Measurements from ENCODE around the gene CD247. TPM values are rescaled to one million over a fixed set of nuclear protein-coding genes. Genes with fewer than 3 reads are reported as not detected.

The CD247 gene
- total RNA-seq, 4 donors from 2014 or later = 1.5 to 6.4 (median 3.4) TPM; not detected in 1

DNA sequence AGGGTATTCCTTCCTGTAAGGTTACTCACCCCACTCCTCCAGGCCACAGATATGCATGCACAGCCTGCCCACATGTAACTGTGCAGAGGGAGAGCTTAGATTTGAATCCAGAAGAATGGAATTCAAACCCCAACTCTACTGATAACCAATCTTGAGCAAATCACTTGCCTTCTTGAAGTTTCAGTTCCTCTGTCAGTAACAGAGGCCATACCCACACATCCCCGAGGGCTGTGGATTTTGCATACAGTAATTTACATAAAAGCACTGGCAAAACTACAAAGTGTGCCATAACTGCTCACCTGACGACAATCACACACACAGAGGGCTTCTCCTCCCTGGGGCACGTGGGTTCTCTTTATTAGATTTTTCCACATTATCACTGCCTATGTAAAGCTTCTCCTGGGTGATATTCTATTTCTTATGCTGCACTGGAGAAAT is 18.6 kb downstream of the CD247 start:
- no peak overlapping the region for H3K27ac ChIP-seq
- intact Hi-C loops (cut with DNase I; ENCODE audit: low total_unique reads) (no loop called here), in situ Hi-C loops (cut with MboI; ENCODE audit: low pct_ligation_motif_present in 1 of 4, low pct_unique_long_range_greater_than_20kb in 1 of 4, low sequenced_read_pairs in 3 of 4) (no loop called here)
- 58% methylated on average over 3 of the region's 3 CpGs; no CpG with 5 or more reads in 1 of the 2 donors for WGBS, 2 donors (ENCODE audit: low coverage in 1 of 2)
- H3K4me3 ChIP-seq = no peak overlapping the region
- no peaks in the 10 kb centered on the region for H3K27me3 ChIP-seq
- DNase-seq = peak; percentile 34
- H3K9me3 ChIP-seq = no peaks in the 10 kb centered on the region
- H3K36me3 ChIP-seq = no peaks in the 10 kb centered on the region
- TF ChIP-seq POLR2A (IDR thresholded peaks at IDR 0.05) = no peak
- no peak for TF ChIP-seq POLR2AphosphoS5 (IDR thresholded peaks at IDR 0.05)
- no peak for TF ChIP-seq CTCF (IDR thresholded peaks at IDR 0.05)
- no peak for TF ChIP-seq EP300 (IDR thresholded peaks at IDR 0.05; ENCODE audit: low read depth)
- no peaks in the 10 kb centered on the region for H3K4me1 ChIP-seq

GRCh38 chr1:167499106-167499505 is 19.2 kb downstream of the CD247 start:
- Histone ChIP-seq H3K4me1 (no peaks in the 10 kb centered on the region), H3K9me3 (no peaks in the 10 kb centered on the region), H3K36me3 (no peaks in the 10 kb centered on the region), H3K27me3 (no peaks in the 10 kb centered on the region), H3K4me3 (no peak overlapping the region), H3K27ac (no peak overlapping the region)
- intact Hi-C loops (cut with DNase I; ENCODE audit: low total_unique reads) = no loop called here
- in situ Hi-C loops (cut with MboI; ENCODE audit: low pct_ligation_motif_present in 1 of 4, low pct_unique_long_range_greater_than_20kb in 1 of 4, low sequenced_read_pairs in 3 of 4) = no loop called here
- 52 to 57% methylated on average over 1 to 4 of the region's 4 CpGs for WGBS, 2 donors (ENCODE audit: low coverage in 1 of 2)
- no peak for TF ChIP-seq POLR2A (IDR thresholded peaks at IDR 0.05)
- no peak for DNase-seq

GRCh38 chr1:167496797-167497619 is 21.3 kb downstream of the CD247 start:
- H3K4me1 ChIP-seq = no peaks in the 10 kb centered on the region
- H3K36me3 ChIP-seq = no peaks in the 10 kb centered on the region
- TF ChIP-seq POLR2A (IDR thresholded peaks at IDR 0.05) = no peak
- no peak for TF ChIP-seq CTCF (IDR thresholded peaks at IDR 0.05)
- TF ChIP-seq EP300 (IDR thresholded peaks at IDR 0.05; ENCODE audit: low read depth) = no peak
- TF ChIP-seq POLR2AphosphoS5 (IDR thresholded peaks at IDR 0.05) = no peak
- H3K4me3 ChIP-seq = no peak overlapping the region
- DNase-seq = no peak
- intact Hi-C loops (cut with DNase I; ENCODE audit: low total_unique reads) = no loop called here
- H3K27me3 ChIP-seq = peaks cover 10% of the 10 kb centered on the region
- 84 to 85% methylated on average over 6 to 11 of the region's 11 CpGs for WGBS, 2 donors (ENCODE audit: low coverage in 1 of 2)
- no peak overlapping the region for H3K27ac ChIP-seq
- in situ Hi-C loops (cut with MboI; ENCODE audit: low pct_ligation_motif_present in 1 of 4, low pct_unique_long_range_greater_than_20kb in 1 of 4, low sequenced_read_pairs in 3 of 4) = no loop called here
- H3K9me3 ChIP-seq = no peaks in the 10 kb centered on the region

GRCh38 chr1:167493372-167493771 is 25.0 kb downstream of the CD247 start:
- Histone ChIP-seq H3K4me3 (no peak overlapping the region), H3K27ac (no peak overlapping the region), H3K9me3 (no peaks in the 10 kb centered on the region), H3K4me1 (no peaks in the 10 kb centered on the region), H3K36me3 (no peaks in the 10 kb centered on the region), H3K27me3 (peaks cover 10% of the 10 kb centered on the region)
- WGBS, 2 donors (ENCODE audit: low coverage in 1 of 2) = 82% methylated on average over 2 of the region's 2 CpGs; no CpG with 5 or more reads in 1 of the 2 donors
- intact Hi-C loops (cut with DNase I; ENCODE audit: low total_unique reads) (no loop called here), in situ Hi-C loops (cut with MboI; ENCODE audit: low pct_ligation_motif_present in 1 of 4, low pct_unique_long_range_greater_than_20kb in 1 of 4, low sequenced_read_pairs in 3 of 4) (no loop called here)
- TF ChIP-seq CTCF (IDR thresholded peaks at IDR 0.05) (no peak), EP300 (IDR thresholded peaks at IDR 0.05; ENCODE audit: low read depth) (no peak), POLR2A (IDR thresholded peaks at IDR 0.05) (no peak), POLR2AphosphoS5 (IDR thresholded peaks at IDR 0.05) (no peak)
- no peak for DNase-seq

Measured in transverse colon (tissue), 4 donors.